Choroid plexus epithelial cell (primary cell): Measurements from ENCODE around the gene XPO4.
"Not testable (repeated sequence)": the region's sequence is repeated elsewhere in the genome, so short reads cannot be mapped to it uniquely, and the experiment has no call there.

Source experiments
- DNase-seq: peaks from one replicate; pipeline ENCODE4 v3.0.0-alpha.2; 2010; ENCODE audit warnings: low read depth
- H3K4me3 ChIP-seq: 2 replicates; pipeline ENCODE4 v1.5.1; 2011; ENCODE audit warnings: low read depth, mild to moderate bottlenecking, control low read depth, low read length, moderate library complexity
- CTCF ChIP-seq: conservative IDR thresholded peaks from 2 replicates; pipeline ENCODE4 v1.5.1; 2011; ENCODE audit warnings: low read depth, mild to moderate bottlenecking, control low read depth, inconsistent platforms, low read length, moderate library complexity

The XPO4 gene

GRCh38 chr13:20891034-20891433, 11.5 kb downstream of the XPO4 start:
- no peak overlapping the region for H3K4me3 ChIP-seq
- DNase-seq, result no peak
- TF ChIP-seq CTCF, result no peak

GRCh38 chr13:20890540-20890939, 12.0 kb downstream of the XPO4 start:
- DNase-seq, H3K4me3 ChIP-seq: not testable (repeated sequence)

DNA sequence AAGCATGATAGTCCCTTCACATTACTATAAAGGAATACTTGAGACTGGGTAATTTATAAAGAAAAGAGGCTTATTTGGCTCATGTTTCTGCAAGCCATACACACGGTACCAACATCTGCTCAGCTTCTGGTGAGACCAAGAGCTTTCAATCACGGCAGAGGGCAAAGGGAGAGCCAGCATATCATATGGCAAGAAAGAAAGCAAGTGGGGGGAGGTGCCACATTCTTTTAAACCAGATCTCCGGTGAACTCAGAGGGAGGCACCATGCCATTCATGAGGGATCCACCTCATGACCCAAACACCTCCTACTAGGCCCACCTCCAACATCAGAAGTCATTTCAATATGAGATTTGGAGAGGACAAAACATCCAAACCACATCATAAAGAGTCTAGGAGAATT, 20.3 kb downstream of the XPO4 start:
- H3K4me3 ChIP-seq, result no peak overlapping the region
- TF ChIP-seq CTCF, result no peak
- peak; percentile 41 for DNase-seq

DNA sequence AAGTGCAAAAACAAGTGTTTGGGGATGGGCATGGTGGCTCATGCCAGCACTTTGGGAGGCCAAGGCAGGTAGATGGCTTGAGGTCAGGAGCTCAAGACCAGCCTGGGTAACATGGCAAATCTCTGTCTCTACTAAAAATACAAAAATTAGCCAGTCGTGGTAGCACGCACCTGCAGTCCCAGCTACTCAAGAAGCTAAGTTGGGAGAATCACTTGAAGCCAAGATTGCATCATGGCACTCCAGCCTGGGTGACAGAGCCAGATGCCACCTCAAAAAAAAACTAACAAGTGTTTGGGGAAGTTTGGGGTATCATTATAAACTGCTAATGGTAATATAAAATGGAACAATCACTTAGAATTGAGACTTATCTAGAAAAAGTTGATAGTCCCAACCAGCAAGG, 24.6 kb downstream of the XPO4 start:
- TF ChIP-seq CTCF, result no peak
- H3K4me3 ChIP-seq, result no peak overlapping the region
- DNase-seq, result no peak

DNA sequence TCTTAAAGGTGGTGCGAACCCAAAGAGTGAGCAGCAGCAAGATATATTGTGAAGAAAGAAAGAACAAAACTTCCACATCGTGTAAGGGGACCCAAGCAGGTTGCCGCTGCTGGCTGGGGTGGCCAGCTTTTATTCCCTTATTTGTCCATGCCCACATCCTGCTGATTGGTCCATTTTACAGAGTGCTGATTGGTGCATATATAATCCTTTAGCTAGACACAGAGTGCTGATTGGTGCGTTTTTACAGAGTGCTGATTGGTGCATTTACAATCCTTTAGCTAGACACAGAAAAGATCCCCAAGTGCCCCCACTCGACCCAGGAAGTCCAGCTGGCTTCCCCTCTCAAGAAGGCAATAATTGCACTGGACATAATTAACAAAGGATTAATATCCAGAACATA, 25.7 kb downstream of the XPO4 start:
- not testable (repeated sequence) for H3K4me3 ChIP-seq

DNA sequence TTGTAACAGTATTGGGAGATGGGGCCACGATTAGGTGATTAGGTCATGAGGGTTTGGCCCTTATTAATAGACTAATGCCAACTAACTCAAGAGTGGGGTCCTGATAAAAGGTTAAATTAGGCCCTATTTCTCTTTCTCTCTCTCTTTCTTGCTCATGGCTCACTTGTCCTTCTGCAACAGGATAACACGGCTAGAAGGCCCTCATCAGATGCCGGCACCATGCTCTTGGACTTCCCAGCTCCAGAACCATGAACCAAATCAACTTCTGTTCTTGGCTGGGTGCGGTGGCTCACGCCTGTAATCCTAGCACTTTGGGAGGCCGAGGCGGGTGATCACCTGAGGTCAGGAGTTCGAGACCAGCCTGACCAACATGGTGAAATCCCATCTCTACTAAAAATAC, 28.1 kb downstream of the XPO4 start:
- DNase-seq, H3K4me3 ChIP-seq: not testable (repeated sequence)

More for the DNA sequence above, 25.7 kb downstream of the XPO4 start:
- not testable (repeated sequence) for DNase-seq

DNA sequence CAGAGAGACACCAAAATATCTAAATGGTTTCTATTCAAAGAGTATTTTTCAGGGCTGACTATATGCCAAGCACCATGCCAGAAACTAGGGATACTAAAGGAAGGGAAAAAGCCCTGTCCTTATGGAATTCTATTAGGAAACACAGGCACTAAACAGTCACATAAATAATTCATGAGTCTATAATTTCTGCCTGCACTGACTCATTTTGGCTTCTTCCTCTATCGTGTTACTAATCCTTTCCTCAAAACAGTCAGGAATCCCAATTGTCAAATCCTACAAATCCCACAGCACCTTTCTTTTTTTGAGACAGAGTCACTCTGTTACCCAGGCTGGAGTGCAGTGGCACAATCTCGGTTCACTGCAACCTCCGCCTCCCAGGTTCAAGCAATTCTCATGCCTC, 29.2 kb downstream of the XPO4 start:
- no peak overlapping the region for H3K4me3 ChIP-seq
- TF ChIP-seq CTCF, result no peak
- no peak for DNase-seq

- no peak for DNase-seq
- no peak overlapping the region for H3K4me3 ChIP-seq
- TF ChIP-seq CTCF, result no peak
These were observed 31.7 kb downstream of the XPO4 start for GRCh38 chr13:20870829-20871228.

DNA sequence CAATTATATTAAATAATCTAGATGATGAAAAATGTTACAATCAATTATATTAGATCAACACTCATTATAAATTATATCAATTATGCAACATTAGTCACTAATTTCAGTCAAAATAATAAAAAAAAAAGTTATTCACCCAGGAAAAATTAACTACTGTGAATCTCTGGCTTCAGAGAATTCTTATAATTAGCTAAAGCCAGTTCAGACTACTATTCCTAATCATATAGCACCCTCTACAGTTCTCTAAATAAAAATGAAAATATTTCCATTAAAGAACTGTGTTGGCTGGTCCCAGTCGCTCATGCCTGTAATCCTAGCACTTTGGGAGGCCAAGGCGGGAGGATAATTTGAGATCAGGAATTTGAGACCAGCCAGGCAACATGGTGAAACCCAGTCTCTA, 33.0 kb downstream of the XPO4 start:
- peak; percentile 23 for TF ChIP-seq CTCF
- H3K4me3 ChIP-seq, result no peak overlapping the region
- DNase-seq, result peak; percentile 38
